HuH-7 (cell line): ENCODE measurements around the gene B4GALNT4.
"Not testable (repeated sequence)": the region's sequence is repeated elsewhere in the genome, so short reads cannot be mapped to it uniquely, and the experiment has no call there.

Source experiments
- DNase-seq: peaks from one replicate; pipeline ENCODE4 v3.0.0; 2011; ENCODE audit warnings: low spot score

The B4GALNT4 gene

GRCh38 chr11:422249-422656, 53.0 kb downstream of the B4GALNT4 start:
- DNase-seq: no peak

- DNase-seq: no peak
These were observed 54.9 kb downstream of the B4GALNT4 start for GRCh38 chr11:424232-424631.

GRCh38 chr11:424766-425165, 55.5 kb downstream of the B4GALNT4 start:
- DNase-seq: not testable (repeated sequence)

GRCh38 chr11:425301-425700, 56.0 kb downstream of the B4GALNT4 start:
- DNase-seq: no peak

GRCh38 chr11:426851-427250, 57.6 kb downstream of the B4GALNT4 start:
- DNase-seq: no peak

GRCh38 chr11:428295-428694, 59.0 kb downstream of the B4GALNT4 start:
- DNase-seq: no peak

GRCh38 chr11:429391-429790, 60.1 kb downstream of the B4GALNT4 start:
- DNase-seq: no peak

GRCh38 chr11:429931-430456, 60.7 kb downstream of the B4GALNT4 start:
- DNase-seq: no peak
